Osteoblast (primary cell): Measurements from ENCODE around the gene NTSR1. TPM values are rescaled to one million over a fixed set of nuclear protein-coding genes. Genes with fewer than 3 reads are reported as not detected.

Source experiments
- DNase-seq: peaks from one replicate; pipeline ENCODE4 v3.0.0; 2011; ENCODE audit warnings: low spot score, mixed read lengths; ENCODE audit not compliant: insufficient read length; ENCODE audit errors: missing footprints
- H2AFZ ChIP-seq: 2 replicates; pipeline ENCODE4 v1.6.0; 2011; ENCODE audit warnings: mild to moderate bottlenecking, low read length
- H3K27ac ChIP-seq: 2 replicates; pipeline ENCODE4 v1.5.1; 2011; ENCODE audit warnings: mild to moderate bottlenecking, low read depth, low read length, moderate library complexity
- H3K27me3 ChIP-seq: 2 replicates; pipeline ENCODE4 v1.6.0; 2012; ENCODE audit warnings: mild to moderate bottlenecking, control low read depth, inconsistent platforms, low read length, moderate library complexity; ENCODE audit not compliant: insufficient read depth
- H3K36me3 ChIP-seq: 2 replicates; pipeline ENCODE4 v1.5.1; 2011; ENCODE audit warnings: mild to moderate bottlenecking, low read length, control low read depth, moderate library complexity; ENCODE audit not compliant: insufficient read depth
- H3K4me1 ChIP-seq: 2 replicates; pipeline ENCODE4 v1.5.1; 2011; ENCODE audit warnings: mild to moderate bottlenecking, low read length, control low read depth, moderate library complexity; ENCODE audit not compliant: insufficient read depth
- H3K4me2 ChIP-seq: 2 replicates; pipeline ENCODE4 v1.6.0; 2011; ENCODE audit warnings: mild to moderate bottlenecking, low read length; ENCODE audit not compliant: insufficient read depth
- H3K4me3 ChIP-seq: fragments of 200-600 bp; sonication (generic); 3 replicates; pipeline ENCODE4 v1.5.1; 2012; ENCODE audit warnings: mild to moderate bottlenecking, low read length, inconsistent platforms; ENCODE audit not compliant: insufficient read depth
- H3K79me2 ChIP-seq: 2 replicates; pipeline ENCODE4 v1.6.0; 2012; ENCODE audit warnings: mild to moderate bottlenecking, low read length, control low read depth, inconsistent platforms; ENCODE audit not compliant: insufficient read depth
- H3K9me3 ChIP-seq: 2 replicates; pipeline ENCODE4 v1.5.1; 2011; ENCODE audit warnings: low read depth, low read length, control low read depth
- H4K20me1 ChIP-seq: 2 replicates; pipeline ENCODE4 v1.6.0; 2012; ENCODE audit warnings: mild to moderate bottlenecking, low read length, control low read depth; ENCODE audit not compliant: insufficient read depth
- total RNA-seq: library from RNA; depleted of rRNA; stranded (reverse); fragments of >200 nt; gene quantifications from 2 replicates; pipeline ENCODE4 v1.2.3, GENCODE V29; 2012
- TF ChIP-seq, protein P1 (sequence below): IDR thresholded peaks from 2 replicates; pipeline ENCODE4 v1.5.1; 2011; ENCODE audit warnings: mild to moderate bottlenecking, low read depth, low read length, moderate library complexity; ENCODE audit errors: extremely low read depth

NTSR1 gene
- total RNA-seq, 1 donor = not detected

DNA sequence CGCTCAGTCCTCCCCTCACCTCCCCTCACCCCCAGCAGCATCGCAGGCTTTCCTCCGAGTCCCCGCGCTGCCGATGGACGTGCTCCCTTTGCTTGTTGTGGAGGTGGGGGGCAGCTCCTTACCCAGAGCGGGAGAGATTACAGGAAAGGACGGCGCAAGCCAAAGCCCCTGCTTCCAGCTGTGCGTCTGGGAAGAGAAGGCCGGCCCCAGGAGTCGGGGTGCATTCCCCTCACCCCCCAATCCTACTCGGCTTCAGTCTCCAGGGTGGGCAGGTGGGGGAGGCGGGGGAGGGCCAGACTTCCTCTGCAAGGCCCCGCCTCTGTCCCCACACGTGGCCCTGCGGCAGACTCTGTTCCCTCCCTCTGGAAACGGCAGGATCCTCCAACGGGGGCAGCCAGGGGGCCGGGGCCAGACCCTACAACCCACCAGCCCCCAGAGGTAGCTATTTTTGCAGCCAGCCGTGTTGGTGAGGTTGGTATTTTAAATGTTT lies 43.6 kb downstream of the NTSR1 start:
- Histone ChIP-seq H3K9me3 (no peaks in the 10 kb centered on the region), H3K79me2 (no peaks in the 10 kb centered on the region), H3K4me2 (peak overlapping the region; percentile 23), H3K27ac (no peak overlapping the region), H3K4me3 (no peak overlapping the region), H4K20me1 (no peaks in the 10 kb centered on the region), H3K36me3 (no peaks in the 10 kb centered on the region), H3K27me3 (peaks cover 5% of the 10 kb centered on the region), H3K4me1 (no peaks in the 10 kb centered on the region), H2AFZ (peak overlapping the region; percentile 65)
- TF ChIP-seq, protein P1, sequence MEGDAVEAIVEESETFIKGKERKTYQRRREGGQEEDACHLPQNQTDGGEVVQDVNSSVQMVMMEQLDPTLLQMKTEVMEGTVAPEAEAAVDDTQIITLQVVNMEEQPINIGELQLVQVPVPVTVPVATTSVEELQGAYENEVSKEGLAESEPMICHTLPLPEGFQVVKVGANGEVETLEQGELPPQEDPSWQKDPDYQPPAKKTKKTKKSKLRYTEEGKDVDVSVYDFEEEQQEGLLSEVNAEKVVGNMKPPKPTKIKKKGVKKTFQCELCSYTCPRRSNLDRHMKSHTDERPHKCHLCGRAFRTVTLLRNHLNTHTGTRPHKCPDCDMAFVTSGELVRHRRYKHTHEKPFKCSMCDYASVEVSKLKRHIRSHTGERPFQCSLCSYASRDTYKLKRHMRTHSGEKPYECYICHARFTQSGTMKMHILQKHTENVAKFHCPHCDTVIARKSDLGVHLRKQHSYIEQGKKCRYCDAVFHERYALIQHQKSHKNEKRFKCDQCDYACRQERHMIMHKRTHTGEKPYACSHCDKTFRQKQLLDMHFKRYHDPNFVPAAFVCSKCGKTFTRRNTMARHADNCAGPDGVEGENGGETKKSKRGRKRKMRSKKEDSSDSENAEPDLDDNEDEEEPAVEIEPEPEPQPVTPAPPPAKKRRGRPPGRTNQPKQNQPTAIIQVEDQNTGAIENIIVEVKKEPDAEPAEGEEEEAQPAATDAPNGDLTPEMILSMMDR = no peak
- DNase-seq = no peak

DNA sequence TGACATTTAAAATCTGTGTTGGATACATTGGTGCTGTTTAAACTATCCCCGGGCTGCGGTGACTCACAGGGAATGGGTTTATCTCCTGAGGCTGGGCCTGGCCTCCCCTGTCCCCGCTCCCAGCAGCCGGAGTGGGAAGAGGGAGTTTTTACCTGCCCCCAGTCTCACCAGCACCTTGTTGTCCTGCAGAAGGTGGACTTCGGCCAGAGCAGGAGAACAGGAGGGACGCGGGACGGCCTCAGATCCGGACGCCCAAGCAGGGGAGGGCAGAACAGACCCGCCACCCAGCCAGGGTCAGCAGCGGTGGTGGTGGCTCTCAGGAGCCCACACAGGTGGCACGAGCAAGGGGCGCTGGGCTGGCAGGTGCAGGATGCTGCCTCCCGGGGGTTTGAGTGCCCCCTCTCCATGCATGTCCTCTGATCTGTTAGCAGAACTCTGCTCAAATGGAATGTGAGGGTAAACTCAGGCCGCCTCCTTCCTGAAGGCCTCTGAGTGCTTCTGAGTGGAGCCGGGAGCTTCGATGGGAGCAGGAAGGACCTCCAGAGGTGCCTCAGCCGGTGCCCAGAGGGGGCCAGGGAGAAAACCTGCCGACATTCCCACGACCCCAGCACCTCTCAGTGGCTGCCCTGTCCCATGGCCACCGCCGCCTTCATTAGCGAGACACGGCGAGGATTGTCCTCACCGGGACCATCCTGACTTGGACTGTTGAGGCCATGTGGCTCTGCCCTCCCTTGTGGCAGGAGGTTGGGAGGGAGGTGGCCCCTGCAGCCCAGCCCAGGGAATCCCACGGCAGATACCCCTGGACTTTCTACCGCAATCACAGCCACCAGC lies 44.2 kb downstream of the NTSR1 start:
- no peak overlapping the region for H3K27ac ChIP-seq
- peak overlapping the region; percentile 65 for H2AFZ ChIP-seq
- DNase-seq = peak; percentile 90
- H3K9me3 ChIP-seq = no peaks in the 10 kb centered on the region
- no peaks in the 10 kb centered on the region for H3K79me2 ChIP-seq
- H3K27me3 ChIP-seq = peaks cover 5% of the 10 kb centered on the region
- H3K4me3 ChIP-seq = no peak overlapping the region
- peak overlapping the region; percentile 23 for H3K4me2 ChIP-seq
- H3K4me1 ChIP-seq = no peaks in the 10 kb centered on the region
- TF ChIP-seq, protein P1 = no peak
- H3K36me3 ChIP-seq = no peaks in the 10 kb centered on the region
- no peaks in the 10 kb centered on the region for H4K20me1 ChIP-seq

DNA sequence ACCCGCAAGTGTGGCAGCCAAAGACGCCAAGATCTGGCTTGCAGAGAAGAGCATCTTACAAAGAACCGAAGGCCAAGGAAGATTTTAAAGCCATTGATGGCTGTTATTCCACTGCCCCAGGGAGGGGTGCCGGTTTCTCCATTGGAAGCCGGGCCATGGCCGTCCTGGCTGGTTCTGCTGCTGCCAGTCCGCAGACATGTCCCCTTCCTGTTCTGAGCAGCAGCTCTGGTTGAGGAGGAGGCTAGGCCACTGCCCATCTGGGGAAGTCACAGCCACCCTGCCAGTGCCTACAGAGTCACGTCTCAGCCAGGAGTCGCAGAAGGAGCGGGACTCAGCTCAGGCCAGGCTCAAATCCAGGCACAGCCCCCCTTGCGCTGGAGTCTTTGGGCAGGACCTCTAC lies 45.0 kb downstream of the NTSR1 start:
- Histone ChIP-seq H3K4me3 (no peak overlapping the region), H3K4me1 (no peaks in the 10 kb centered on the region), H2AFZ (no peak overlapping the region), H3K27ac (no peak overlapping the region), H3K79me2 (no peaks in the 10 kb centered on the region), H3K4me2 (no peak overlapping the region), H3K36me3 (no peaks in the 10 kb centered on the region), H3K9me3 (no peaks in the 10 kb centered on the region), H4K20me1 (no peaks in the 10 kb centered on the region), H3K27me3 (peaks cover 5% of the 10 kb centered on the region)
- TF ChIP-seq, protein P1 = no peak
- DNase-seq = no peak
